BLaER1 (cell line): Measurements from ENCODE around the gene CTU2.
A peak's percentile ranks its signal among the peaks of the same experiment; 100 is the strongest.

ENCODE experiments used
- H3K27ac ChIP-seq: shearing (Covaris generic); formaldehyde crosslinking; 2 replicates; pipeline ENCODE4 v1.8.1; 2022
- H3K27me3 ChIP-seq: shearing (Covaris generic); formaldehyde crosslinking; 2 replicates; pipeline ENCODE4 v1.8.1; 2022
- H3K36me3 ChIP-seq: shearing (Covaris generic); formaldehyde crosslinking; 2 replicates; pipeline ENCODE4 v1.8.1; 2022
- H3K4me1 ChIP-seq: shearing (Covaris generic); formaldehyde crosslinking; 2 replicates; pipeline ENCODE4 v1.8.1; 2022
- H3K4me2 ChIP-seq: shearing (Covaris generic); formaldehyde crosslinking; 2 replicates; pipeline ENCODE4 v1.8.1; 2022
- H3K4me3 ChIP-seq: shearing (Covaris generic); formaldehyde crosslinking; 2 replicates; pipeline ENCODE4 v1.8.1; 2022
- H3K9ac ChIP-seq: shearing (Covaris generic); formaldehyde crosslinking; 2 replicates; pipeline ENCODE4 v1.8.1; 2022
- H3K9me3 ChIP-seq: shearing (Covaris generic); formaldehyde crosslinking; 2 replicates; pipeline ENCODE4 v1.8.1; 2022
- H4K20me1 ChIP-seq: shearing (Covaris generic); formaldehyde crosslinking; 2 replicates; pipeline ENCODE4 v1.8.1; 2022
- Cebpa-rat ChIP-seq: shearing (Covaris generic); IDR thresholded peaks from 2 replicates; pipeline ENCODE4 v1.8.1; 2022

Gene CTU2

GRCh38 chr16:88706229-88706964 is at the start of gene CTU2, which contains the start of gene RNF166:
CTU2 (plus strand) TSS chr16:88706503; CDS start chr16:88706531, 28 bp downstream.
RNF166 (minus strand) TSS chr16:88706408; CDS start chr16:88706325, 83 bp downstream.
- peak within 1 kb of the TSS; percentile 98 for H3K4me3 ChIP-seq
- peaks cover 32% of the 10 kb centered on the region; the same call in 1 of the 2 replicates for H3K36me3 ChIP-seq
- peaks cover 94% of the 10 kb centered on the region for H4K20me1 ChIP-seq
- peaks cover 26% of the 10 kb centered on the region for H3K27me3 ChIP-seq
- H3K27ac ChIP-seq = peak within 1 kb of the TSS; percentile 83
- no peak for TF ChIP-seq Cebpa-rat
- H3K9ac ChIP-seq = peak within 1 kb of the TSS; percentile 80
- peak within 1 kb of the TSS; percentile 95 for H3K4me2 ChIP-seq
- peaks cover 74% of the 10 kb centered on the region for H3K4me1 ChIP-seq
- H3K9me3 ChIP-seq = no peaks in the 10 kb centered on the region

GRCh38 chr16:88657371-88657770 is 48.9 kb upstream of the CTU2 start:
- Histone ChIP-seq H4K20me1 (peaks cover 13% of the 10 kb centered on the region; the same call in 1 of the 2 replicates), H3K4me3 (no peak overlapping the region), H3K9ac (peak overlapping the region; percentile 66), H3K27me3 (no peaks in the 10 kb centered on the region), H3K36me3 (peaks cover 42% of the 10 kb centered on the region), H3K27ac (peak overlapping the region; percentile 85), H3K4me2 (peak overlapping the region; percentile 88), H3K4me1 (peaks cover 96% of the 10 kb centered on the region), H3K9me3 (no peaks in the 10 kb centered on the region)
- TF ChIP-seq Cebpa-rat = no peak

- H3K27ac ChIP-seq = no peak overlapping the region
- no peaks in the 10 kb centered on the region for H3K27me3 ChIP-seq
- H3K4me3 ChIP-seq = no peak overlapping the region
- no peak for TF ChIP-seq Cebpa-rat
- H3K9me3 ChIP-seq = no peaks in the 10 kb centered on the region
- H3K4me1 ChIP-seq = peaks cover 84% of the 10 kb centered on the region
- H3K9ac ChIP-seq = no peak overlapping the region
- H3K36me3 ChIP-seq = peaks cover 29% of the 10 kb centered on the region
- H3K4me2 ChIP-seq = 0 out of 2 replicates have a peak overlapping the region, but pooled peaks have one; percentile 88
- peaks cover 17% of the 10 kb centered on the region; the same call in 1 of the 2 replicates for H4K20me1 ChIP-seq
These were observed 47.6 kb upstream of the CTU2 start for GRCh38 chr16:88658714-88659113.

- Histone ChIP-seq H4K20me1 (peaks cover 22% of the 10 kb centered on the region; the same call in 1 of the 2 replicates), H3K9ac (no peak overlapping the region), H3K36me3 (peaks cover 24% of the 10 kb centered on the region), H3K9me3 (no peaks in the 10 kb centered on the region), H3K27me3 (no peaks in the 10 kb centered on the region), H3K27ac (no peak overlapping the region), H3K4me3 (no peak overlapping the region), H3K4me2 (no peak overlapping the region), H3K4me1 (peaks cover 84% of the 10 kb centered on the region)
- no peak for TF ChIP-seq Cebpa-rat
These were observed 47.1 kb upstream of the CTU2 start for GRCh38 chr16:88659160-88659559.

GRCh38 chr16:88661468-88661867 is 44.8 kb upstream of the CTU2 start:
- H4K20me1 ChIP-seq = peaks cover 23% of the 10 kb centered on the region; the same call in 1 of the 2 replicates
- H3K27me3 ChIP-seq = no peaks in the 10 kb centered on the region
- peaks cover 64% of the 10 kb centered on the region for H3K4me1 ChIP-seq
- no peaks in the 10 kb centered on the region for H3K9me3 ChIP-seq
- TF ChIP-seq Cebpa-rat = no peak
- H3K9ac ChIP-seq = no peak overlapping the region
- no peak overlapping the region for H3K27ac ChIP-seq
- H3K36me3 ChIP-seq = 0 out of 2 replicates have a peak, but pooled peaks cover 13% of the 10 kb centered on the region
- peak overlapping the region; percentile 87 for H3K4me2 ChIP-seq
- H3K4me3 ChIP-seq = no peak overlapping the region

- H3K4me3 ChIP-seq = peak overlapping the region; percentile 91
- H3K27ac ChIP-seq = peak overlapping the region; percentile 79
- H3K36me3 ChIP-seq = 0 out of 2 replicates have a peak, but pooled peaks cover 13% of the 10 kb centered on the region
- no peaks in the 10 kb centered on the region for H3K9me3 ChIP-seq
- no peaks in the 10 kb centered on the region for H3K27me3 ChIP-seq
- peak overlapping the region; percentile 87 for H3K4me2 ChIP-seq
- no peak for TF ChIP-seq Cebpa-rat
- H3K4me1 ChIP-seq = peaks cover 55% of the 10 kb centered on the region
- H4K20me1 ChIP-seq = peaks cover 23% of the 10 kb centered on the region; the same call in 1 of the 2 replicates
- H3K9ac ChIP-seq = peak overlapping the region; percentile 84
These were observed 44.0 kb upstream of the CTU2 start for GRCh38 chr16:88662222-88662842.

GRCh38 chr16:88662843-88663606 is 43.3 kb upstream of the CTU2 start, which contains the start of gene MVD:
MVD (minus strand) TSS chr16:88663091; CDS start chr16:88663080, 11 bp downstream.
- peak within 1 kb of the TSS; percentile 99 for H3K4me2 ChIP-seq
- no peaks in the 10 kb centered on the region for H3K9me3 ChIP-seq
- H3K27ac ChIP-seq = peak within 1 kb of the TSS; percentile 79
- peaks cover 48% of the 10 kb centered on the region for H3K4me1 ChIP-seq
- TF ChIP-seq Cebpa-rat = no peak
- H4K20me1 ChIP-seq = peaks cover 23% of the 10 kb centered on the region; the same call in 1 of the 2 replicates
- H3K27me3 ChIP-seq = no peaks in the 10 kb centered on the region
- H3K4me3 ChIP-seq = peak within 1 kb of the TSS; percentile 91
- H3K9ac ChIP-seq = peak within 1 kb of the TSS; percentile 84
- 0 out of 2 replicates have a peak, but pooled peaks cover 13% of the 10 kb centered on the region for H3K36me3 ChIP-seq

GRCh38 chr16:88665148-88665547 is 41.2 kb upstream of the CTU2 start:
- Histone ChIP-seq H3K27me3 (no peaks in the 10 kb centered on the region), H3K36me3 (peaks cover 6% of the 10 kb centered on the region; the same call in 1 of the 2 replicates), H3K27ac (no peak overlapping the region), H3K9ac (no peak overlapping the region), H4K20me1 (peaks cover 23% of the 10 kb centered on the region; the same call in 1 of the 2 replicates), H3K9me3 (no peaks in the 10 kb centered on the region), H3K4me1 (peaks cover 31% of the 10 kb centered on the region), H3K4me2 (no peak overlapping the region), H3K4me3 (no peak overlapping the region)
- TF ChIP-seq Cebpa-rat = no peak

- Histone ChIP-seq H3K9me3 (no peaks in the 10 kb centered on the region), H3K4me3 (no peak overlapping the region), H4K20me1 (peaks cover 23% of the 10 kb centered on the region; the same call in 1 of the 2 replicates), H3K27me3 (no peaks in the 10 kb centered on the region), H3K27ac (no peak overlapping the region), H3K36me3 (peaks cover 4% of the 10 kb centered on the region; the same call in 1 of the 2 replicates), H3K4me1 (peaks cover 27% of the 10 kb centered on the region), H3K4me2 (no peak overlapping the region), H3K9ac (no peak overlapping the region)
- no peak for TF ChIP-seq Cebpa-rat
These were observed 40.7 kb upstream of the CTU2 start for GRCh38 chr16:88665570-88665969.
